Measurements from ENCODE around the gene BTG4.

BTG4 gene

GRCh38 chr11:111461460-111462235 is 50.5 kb downstream of the BTG4 start:
- H3K9me3 ChIP-seq (ENCODE audit: control insufficient read depth in 1 of 2, low read length in 2 of 2) = no peaks in the 10 kb centered on the region
- no peaks in the 10 kb centered on the region for H3K4me1 ChIP-seq (ENCODE audit: control insufficient read depth in 1 of 2, insufficient read depth in 2 of 2, low read length in 2 of 2)
- H3K36me3 ChIP-seq (ENCODE audit: control insufficient read depth in 1 of 2, insufficient read depth in 2 of 2, low read length in 2 of 2) = no peaks in the 10 kb centered on the region
- no peak overlapping the region for H3K4me3 ChIP-seq (ENCODE audit: low read depth in 1 of 2, low read length in 2 of 2)
- no peaks in the 10 kb centered on the region for H3K27me3 ChIP-seq (ENCODE audit: low read depth, low read length)
- H3K27ac ChIP-seq (ENCODE audit: low read length) = no peak overlapping the region

- no peak overlapping the region for H3K27ac ChIP-seq (ENCODE audit: low read length)
- no peaks in the 10 kb centered on the region for H3K36me3 ChIP-seq (ENCODE audit: control insufficient read depth in 1 of 2, insufficient read depth in 2 of 2, low read length in 2 of 2)
- no peaks in the 10 kb centered on the region for H3K9me3 ChIP-seq (ENCODE audit: control insufficient read depth in 1 of 2, low read length in 2 of 2)
- no peak overlapping the region for H3K4me3 ChIP-seq (ENCODE audit: low read depth in 1 of 2, low read length in 2 of 2)
- H3K27me3 ChIP-seq (ENCODE audit: low read depth, low read length) = no peaks in the 10 kb centered on the region
- no peaks in the 10 kb centered on the region for H3K4me1 ChIP-seq (ENCODE audit: control insufficient read depth in 1 of 2, insufficient read depth in 2 of 2, low read length in 2 of 2)
These were observed 51.3 kb downstream of the BTG4 start for GRCh38 chr11:111460856-111461255.

GRCh38 chr11:111460340-111460739 is 51.8 kb downstream of the BTG4 start:
- no peaks in the 10 kb centered on the region for H3K4me1 ChIP-seq (ENCODE audit: control insufficient read depth in 1 of 2, insufficient read depth in 2 of 2, low read length in 2 of 2)
- no peaks in the 10 kb centered on the region for H3K9me3 ChIP-seq (ENCODE audit: control insufficient read depth in 1 of 2, low read length in 2 of 2)
- H3K27ac ChIP-seq (ENCODE audit: low read length) = no peak overlapping the region
- no peak overlapping the region for H3K4me3 ChIP-seq (ENCODE audit: low read depth in 1 of 2, low read length in 2 of 2)
- H3K27me3 ChIP-seq (ENCODE audit: low read depth, low read length) = no peaks in the 10 kb centered on the region
- H3K36me3 ChIP-seq (ENCODE audit: control insufficient read depth in 1 of 2, insufficient read depth in 2 of 2, low read length in 2 of 2) = no peaks in the 10 kb centered on the region

DNA sequence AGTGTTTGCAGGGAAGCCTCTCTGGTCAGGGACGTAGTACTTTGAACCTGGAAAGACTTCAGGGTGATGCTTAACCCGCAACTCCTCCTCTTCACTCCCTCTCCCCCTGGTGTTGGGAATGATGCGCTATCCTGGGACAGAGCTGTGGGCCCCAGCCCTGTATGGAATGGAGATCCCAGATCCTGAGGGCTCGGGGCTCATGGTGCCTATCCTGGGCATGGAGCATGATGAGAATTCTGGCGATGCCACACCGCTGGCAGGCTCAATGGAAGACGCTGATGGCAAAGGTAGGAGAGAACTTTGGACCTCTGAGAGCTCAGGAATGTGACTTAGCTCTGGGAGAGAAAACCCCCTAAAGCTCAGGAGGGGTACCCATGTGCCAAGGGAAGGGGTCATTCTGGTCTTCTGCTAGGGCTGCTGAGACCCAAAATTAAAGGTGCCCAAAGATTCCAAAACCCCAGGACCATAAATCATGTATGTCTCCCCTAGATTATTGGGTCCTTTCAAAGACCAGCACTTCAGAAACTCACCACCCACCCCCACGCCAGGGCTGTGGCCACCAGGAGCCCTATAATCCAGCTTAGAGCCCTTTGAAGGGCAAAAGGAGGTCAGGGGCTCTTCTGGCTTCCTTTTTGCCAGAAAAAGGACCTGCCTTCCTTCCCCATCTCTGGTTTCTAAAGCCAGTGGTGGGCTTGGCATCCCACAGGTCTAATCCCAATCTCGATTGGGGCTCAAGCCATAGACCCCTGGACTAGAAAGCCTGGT is 52.5 kb downstream of the BTG4 start:
- Histone ChIP-seq H3K27me3 (ENCODE audit: low read depth, low read length) (no peaks in the 10 kb centered on the region), H3K9me3 (ENCODE audit: control insufficient read depth in 1 of 2, low read length in 2 of 2) (no peaks in the 10 kb centered on the region), H3K36me3 (ENCODE audit: control insufficient read depth in 1 of 2, insufficient read depth in 2 of 2, low read length in 2 of 2) (no peaks in the 10 kb centered on the region), H3K27ac (ENCODE audit: low read length) (no peak overlapping the region), H3K4me3 (ENCODE audit: low read depth in 1 of 2, low read length in 2 of 2) (no peak overlapping the region), H3K4me1 (ENCODE audit: control insufficient read depth in 1 of 2, insufficient read depth in 2 of 2, low read length in 2 of 2) (no peaks in the 10 kb centered on the region)

DNA sequence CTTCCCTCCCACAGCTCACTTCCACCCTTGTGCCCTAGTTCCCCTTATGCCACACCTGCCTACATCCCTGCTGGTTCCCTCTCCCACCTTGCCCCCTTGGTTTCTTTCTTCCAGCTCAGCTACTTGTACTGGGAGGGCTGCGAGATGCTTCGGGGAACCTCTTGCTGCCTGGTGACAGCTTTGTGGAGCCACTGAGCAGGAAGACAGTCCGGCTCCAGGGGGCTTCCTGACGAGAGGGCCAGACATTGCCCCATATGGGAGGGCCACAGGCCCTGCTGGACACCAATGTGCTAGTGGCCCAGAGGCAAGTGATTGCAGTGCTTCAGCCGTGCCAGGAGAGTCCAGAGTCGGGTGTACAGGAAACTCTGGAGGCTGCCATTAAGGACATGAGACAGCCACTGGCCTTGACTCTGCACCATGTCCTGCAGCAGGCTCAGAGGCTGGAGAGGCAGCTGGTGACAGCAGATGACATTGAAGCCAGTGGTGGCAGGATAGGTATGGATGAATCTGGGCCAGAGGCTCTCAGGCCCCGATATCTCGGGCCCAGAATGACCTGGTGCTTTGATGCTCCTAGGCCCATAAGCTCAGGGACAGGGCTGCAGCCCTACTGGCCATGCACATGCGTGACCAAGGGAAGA is 54.3 kb downstream of the BTG4 start:
- Histone ChIP-seq H3K4me3 (ENCODE audit: low read depth in 1 of 2, low read length in 2 of 2) (no peak overlapping the region), H3K27me3 (ENCODE audit: low read depth, low read length) (no peaks in the 10 kb centered on the region), H3K36me3 (ENCODE audit: control insufficient read depth in 1 of 2, insufficient read depth in 2 of 2, low read length in 2 of 2) (no peaks in the 10 kb centered on the region), H3K9me3 (ENCODE audit: control insufficient read depth in 1 of 2, low read length in 2 of 2) (no peaks in the 10 kb centered on the region), H3K4me1 (ENCODE audit: control insufficient read depth in 1 of 2, insufficient read depth in 2 of 2, low read length in 2 of 2) (no peaks in the 10 kb centered on the region), H3K27ac (ENCODE audit: low read length) (no peak overlapping the region)

DNA sequence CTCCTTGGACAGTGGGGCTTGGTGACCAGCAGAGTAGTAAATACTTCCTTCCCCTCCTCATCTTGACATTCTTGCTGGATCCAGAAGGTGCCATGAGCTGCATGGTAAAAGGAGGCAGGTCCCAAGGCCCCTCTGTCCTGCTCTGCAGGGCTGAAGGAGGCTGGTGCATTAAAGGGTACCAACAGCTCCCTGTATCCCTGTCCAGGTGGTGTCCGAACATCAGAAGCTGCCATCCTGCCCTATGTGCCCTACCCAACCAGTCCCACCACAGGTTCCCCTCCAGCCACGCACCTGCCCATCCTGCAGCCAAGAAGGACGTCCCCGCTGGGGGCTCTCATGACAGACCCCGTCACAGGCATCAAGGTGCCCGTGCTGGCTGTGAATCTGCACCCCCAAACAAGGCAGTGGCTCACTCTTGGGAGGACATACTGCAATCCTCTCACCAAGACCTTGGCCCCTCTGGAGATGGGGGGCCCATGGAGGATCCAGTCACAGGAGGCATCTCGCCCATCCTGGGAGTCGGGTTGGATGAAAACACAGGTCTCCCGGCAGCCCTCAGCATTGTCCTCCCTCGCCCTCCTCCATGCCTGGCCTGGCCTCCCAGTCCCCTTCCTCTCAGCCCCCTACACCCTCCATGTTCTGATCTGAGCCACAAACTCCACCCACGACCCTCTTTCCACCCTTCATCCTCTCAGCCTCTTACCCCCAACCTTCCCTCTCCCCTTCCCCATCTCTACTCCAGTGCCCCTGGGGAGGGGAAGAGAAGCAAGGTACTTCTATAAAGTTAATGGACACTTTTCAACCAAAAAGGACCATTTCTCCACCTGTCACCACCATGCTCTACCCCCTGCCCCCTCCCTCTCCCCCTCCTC is 55.1 kb downstream of the BTG4 start:
- no peaks in the 10 kb centered on the region for H3K9me3 ChIP-seq (ENCODE audit: control insufficient read depth in 1 of 2, low read length in 2 of 2)
- no peaks in the 10 kb centered on the region for H3K27me3 ChIP-seq (ENCODE audit: low read depth, low read length)
- no peak overlapping the region for H3K4me3 ChIP-seq (ENCODE audit: low read depth in 1 of 2, low read length in 2 of 2)
- no peak overlapping the region for H3K27ac ChIP-seq (ENCODE audit: low read length)
- H3K4me1 ChIP-seq (ENCODE audit: control insufficient read depth in 1 of 2, insufficient read depth in 2 of 2, low read length in 2 of 2) = no peaks in the 10 kb centered on the region
- no peaks in the 10 kb centered on the region for H3K36me3 ChIP-seq (ENCODE audit: control insufficient read depth in 1 of 2, insufficient read depth in 2 of 2, low read length in 2 of 2)

GRCh38 chr11:111456086-111456858 is 55.9 kb downstream of the BTG4 start:
- Histone ChIP-seq H3K4me3 (ENCODE audit: low read depth in 1 of 2, low read length in 2 of 2) (no peak overlapping the region), H3K4me1 (ENCODE audit: control insufficient read depth in 1 of 2, insufficient read depth in 2 of 2, low read length in 2 of 2) (no peaks in the 10 kb centered on the region), H3K9me3 (ENCODE audit: control insufficient read depth in 1 of 2, low read length in 2 of 2) (no peaks in the 10 kb centered on the region), H3K36me3 (ENCODE audit: control insufficient read depth in 1 of 2, insufficient read depth in 2 of 2, low read length in 2 of 2) (no peaks in the 10 kb centered on the region), H3K27ac (ENCODE audit: low read length) (no peak overlapping the region), H3K27me3 (ENCODE audit: low read depth, low read length) (no peaks in the 10 kb centered on the region)

DNA sequence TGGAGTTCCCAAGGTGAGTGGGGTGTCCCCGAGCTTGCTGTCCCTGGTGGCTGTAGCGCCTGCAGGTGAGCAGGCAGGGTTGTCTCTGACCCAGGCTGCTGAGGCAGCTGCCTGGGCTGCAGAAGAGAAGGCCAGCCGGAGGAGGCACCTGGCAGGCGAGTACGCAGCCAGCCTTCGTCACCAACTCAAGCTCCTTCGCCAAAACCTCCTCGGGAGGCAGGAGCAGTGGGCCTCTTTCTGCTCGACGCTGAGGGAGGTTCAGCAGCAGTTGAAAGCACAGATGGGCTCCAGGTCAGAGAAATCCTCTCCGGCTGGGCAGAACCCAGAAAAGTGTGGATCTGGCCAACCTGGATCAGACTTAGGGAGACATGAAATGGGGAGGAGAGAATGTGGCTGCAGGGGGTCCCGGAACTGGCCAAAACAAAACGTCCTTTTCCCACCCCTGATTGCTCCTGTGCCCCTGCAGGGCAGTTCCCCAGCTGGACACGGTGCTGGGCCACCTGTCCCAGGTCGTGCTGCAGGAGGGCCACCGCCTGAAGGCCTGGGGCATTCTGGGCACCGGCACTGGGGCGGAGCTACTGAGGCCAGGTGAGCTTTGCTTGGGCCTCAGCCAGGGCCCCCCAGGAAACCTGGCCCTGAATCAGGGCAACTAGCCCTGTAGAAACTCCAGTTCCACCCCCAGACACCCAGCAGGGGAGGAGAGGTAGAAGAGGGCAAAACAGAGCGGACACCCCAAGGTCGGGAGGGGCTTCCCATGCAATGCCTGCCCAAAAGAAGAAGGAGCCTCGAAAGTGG is 56.7 kb downstream of the BTG4 start:
- H3K4me1 ChIP-seq (ENCODE audit: control insufficient read depth in 1 of 2, insufficient read depth in 2 of 2, low read length in 2 of 2) = no peaks in the 10 kb centered on the region
- H3K27me3 ChIP-seq (ENCODE audit: low read depth, low read length) = no peaks in the 10 kb centered on the region
- no peaks in the 10 kb centered on the region for H3K9me3 ChIP-seq (ENCODE audit: control insufficient read depth in 1 of 2, low read length in 2 of 2)
- no peak overlapping the region for H3K27ac ChIP-seq (ENCODE audit: low read length)
- H3K4me3 ChIP-seq (ENCODE audit: low read depth in 1 of 2, low read length in 2 of 2) = no peak overlapping the region
- no peaks in the 10 kb centered on the region for H3K36me3 ChIP-seq (ENCODE audit: control insufficient read depth in 1 of 2, insufficient read depth in 2 of 2, low read length in 2 of 2)

GRCh38 chr11:111454561-111455192 is 57.5 kb downstream of the BTG4 start:
- Histone ChIP-seq H3K27me3 (ENCODE audit: low read depth, low read length) (no peaks in the 10 kb centered on the region), H3K9me3 (ENCODE audit: control insufficient read depth in 1 of 2, low read length in 2 of 2) (no peaks in the 10 kb centered on the region), H3K4me1 (ENCODE audit: control insufficient read depth in 1 of 2, insufficient read depth in 2 of 2, low read length in 2 of 2) (no peaks in the 10 kb centered on the region), H3K27ac (ENCODE audit: low read length) (no peak overlapping the region), H3K36me3 (ENCODE audit: control insufficient read depth in 1 of 2, insufficient read depth in 2 of 2, low read length in 2 of 2) (no peaks in the 10 kb centered on the region), H3K4me3 (ENCODE audit: low read depth in 1 of 2, low read length in 2 of 2) (no peak overlapping the region)

All from muscle layer of duodenum (tissue), 2 donors.